NCI-H2107 treated with DMSO at 0.1 percent for 48 hours (cell line): ENCODE results near the gene EXOSC10.
"Not testable (repeated sequence)": the region's sequence is repeated elsewhere in the genome, so short reads cannot be mapped to it uniquely, and the experiment has no call there.

Source experiments
- DNase-seq: peaks from one replicate; lab custom pipeline; 2025; ENCODE audit not compliant: unreplicated experiment; lab: John Stamatoyannopoulos, UW

The EXOSC10 gene

DNA sequence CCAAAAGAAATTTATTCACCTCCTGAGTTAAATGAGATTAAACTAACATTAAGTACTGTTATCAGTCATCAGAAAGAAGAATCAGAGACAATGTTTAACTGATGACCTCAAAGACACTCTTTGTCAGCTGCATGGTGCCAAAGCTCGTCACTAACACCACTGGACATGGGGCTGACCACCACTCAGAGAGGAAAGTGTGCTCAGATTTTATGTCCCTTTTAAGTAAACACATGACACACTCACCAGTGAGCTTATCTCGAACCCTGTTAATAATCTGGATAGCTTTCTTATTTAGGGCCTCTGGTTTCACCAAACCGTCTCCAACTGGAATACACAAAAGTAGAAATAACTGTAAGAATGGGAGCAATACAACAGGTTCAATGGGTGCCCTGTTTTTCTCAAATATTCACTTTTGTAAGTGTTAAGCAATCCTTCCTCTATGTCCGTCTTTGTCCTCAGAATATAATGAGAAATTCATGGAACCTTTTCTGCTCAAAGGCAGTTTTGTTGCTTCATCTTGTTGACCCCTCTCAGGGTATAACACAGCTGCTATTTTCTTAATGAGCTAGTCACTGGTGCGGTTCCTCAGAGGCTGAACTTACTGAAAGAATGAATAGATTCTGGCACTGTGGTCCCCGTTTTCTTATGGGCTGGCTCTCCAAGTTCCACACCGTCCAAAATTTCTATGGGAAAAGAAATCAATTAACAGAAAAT, 9.5 kb upstream of the EXOSC10 start:
- no peak for DNase-seq

DNA sequence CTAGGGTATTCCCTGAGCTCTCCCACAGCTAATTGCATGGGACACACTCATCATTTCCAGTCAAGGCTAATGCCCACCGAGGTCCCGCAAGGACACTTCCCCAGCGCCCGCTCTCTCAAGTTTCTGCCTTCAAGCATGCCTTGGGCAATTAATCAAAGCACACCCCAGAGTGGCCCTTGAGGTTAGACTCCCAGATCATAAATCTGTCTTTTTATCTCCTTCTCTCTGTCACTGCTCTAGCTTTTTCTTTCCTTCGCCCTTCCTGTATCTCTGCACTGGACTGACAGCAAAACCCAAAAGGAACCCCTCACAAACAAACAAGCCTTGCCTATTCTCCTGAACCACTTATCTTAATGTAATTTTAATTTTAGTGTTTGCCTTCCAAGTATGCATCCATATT, 7.9 kb upstream of the EXOSC10 start:
- DNase-seq = no peak

DNA sequence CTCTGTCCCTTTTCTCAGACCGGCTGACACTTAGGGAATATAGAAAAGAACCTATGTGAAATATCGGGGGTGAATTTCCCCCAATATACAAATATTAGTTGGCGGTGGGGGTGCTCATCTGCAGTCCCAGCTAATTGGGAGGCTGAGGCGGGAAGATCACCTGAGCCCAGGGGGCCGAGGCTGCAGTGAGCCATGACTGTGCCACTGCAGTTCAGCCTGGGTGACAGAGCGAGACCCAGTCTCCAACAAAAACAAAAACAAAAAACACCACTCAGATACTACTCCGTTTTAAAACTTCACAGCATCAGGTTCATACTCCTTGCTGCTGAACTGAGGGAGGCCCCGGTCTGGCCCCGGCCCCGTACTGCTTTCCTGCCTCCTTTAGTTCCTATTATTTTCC, 5.9 kb upstream of the EXOSC10 start:
- no peak for DNase-seq

DNA sequence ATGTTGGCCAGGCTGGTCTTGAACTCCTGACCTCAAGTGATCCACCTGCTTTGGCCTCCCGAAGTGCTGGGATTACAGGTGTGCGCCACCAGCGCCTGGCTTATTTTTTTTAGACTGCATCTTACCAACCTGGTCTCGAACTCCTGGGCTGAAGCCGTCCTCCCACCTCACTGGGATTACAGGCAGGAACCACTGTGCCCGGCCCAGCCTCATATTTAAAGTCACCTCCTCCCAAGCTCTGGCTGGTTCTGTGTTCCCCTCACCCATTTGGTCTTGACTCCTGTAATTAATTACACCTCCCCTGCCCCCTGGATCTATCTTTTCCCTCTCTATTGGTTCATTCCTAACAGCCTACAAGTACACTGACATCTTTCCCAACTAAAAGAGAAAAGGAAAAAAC, 1.7 kb upstream of the EXOSC10 start:
- DNase-seq = no peak

DNA sequence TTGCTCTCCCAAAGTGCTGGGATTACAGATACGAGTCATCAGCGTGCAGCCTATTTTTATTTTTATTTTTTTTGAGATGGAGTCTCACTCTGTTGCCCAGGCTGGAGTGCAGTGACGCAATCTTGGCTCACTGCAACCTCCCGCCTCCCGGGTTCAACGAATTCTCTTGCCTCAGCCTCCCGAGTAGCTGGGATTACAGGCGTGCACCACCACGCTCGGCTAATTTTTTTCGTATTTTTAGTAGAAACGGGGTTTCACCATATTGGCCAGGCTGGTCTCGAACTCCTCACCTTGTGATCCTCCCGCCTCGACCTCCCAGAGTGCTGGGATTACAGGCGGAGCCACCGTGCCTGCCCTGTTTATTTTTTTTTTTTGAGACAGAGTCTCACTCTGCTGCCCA, 1.1 kb upstream of the EXOSC10 start:
- not testable (repeated sequence) for DNase-seq

DNA sequence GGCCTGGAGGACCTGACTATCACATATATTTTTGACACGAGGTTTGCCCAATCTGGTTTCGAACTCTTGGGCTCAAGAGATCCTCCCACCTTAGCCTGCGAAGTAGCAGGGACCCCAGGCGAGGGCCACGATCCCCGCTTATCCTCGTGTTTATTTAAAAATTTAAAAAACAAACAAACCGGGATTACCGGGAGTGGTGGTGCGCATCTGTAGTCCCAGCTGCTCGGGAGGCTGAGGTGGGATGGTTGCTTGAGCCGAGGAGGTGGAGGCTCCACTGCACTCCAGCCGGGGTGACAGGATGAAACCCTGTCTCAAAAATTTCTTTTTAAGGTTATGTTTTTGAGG, 452 bp upstream of the EXOSC10 start:
- no peak for DNase-seq

DNA sequence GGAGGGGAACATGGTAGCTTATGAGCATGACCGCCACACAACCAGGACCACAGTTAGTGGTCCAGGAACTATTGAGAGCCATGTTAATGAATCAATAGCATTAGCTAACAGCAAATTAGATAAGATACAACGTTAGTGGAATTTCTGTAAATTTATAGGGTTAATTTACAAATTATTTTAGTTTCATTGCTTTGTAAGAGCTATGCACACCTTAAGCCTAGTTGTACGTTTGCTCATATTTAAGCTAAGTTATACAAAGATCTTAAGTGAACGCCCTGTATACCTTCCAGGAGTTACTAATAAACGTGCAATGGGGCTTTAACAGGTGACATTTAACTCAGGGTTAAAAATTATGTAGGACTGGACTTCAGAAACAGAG, 749 bp downstream of the EXOSC10 start:
- DNase-seq = no peak

DNA sequence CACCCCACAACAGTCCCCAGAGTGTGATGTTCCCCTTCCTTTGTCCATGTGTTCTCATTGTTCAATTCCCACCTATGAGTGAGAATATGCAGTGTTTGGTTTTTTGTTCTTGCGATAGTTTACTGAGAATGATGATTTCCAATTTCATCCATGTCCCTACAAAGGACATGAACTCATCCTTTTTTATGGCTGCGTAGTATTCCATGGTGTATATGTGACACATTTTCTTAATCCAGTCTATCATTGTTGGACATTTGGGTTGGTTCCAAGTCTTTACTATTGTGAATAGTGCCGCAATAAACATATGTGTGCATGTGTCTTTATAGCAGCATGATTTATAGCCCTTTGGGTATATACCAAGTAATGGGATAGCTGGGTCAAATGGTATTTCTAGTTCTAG, 15.9 kb downstream of the EXOSC10 start:
- not testable (repeated sequence) for DNase-seq

DNA sequence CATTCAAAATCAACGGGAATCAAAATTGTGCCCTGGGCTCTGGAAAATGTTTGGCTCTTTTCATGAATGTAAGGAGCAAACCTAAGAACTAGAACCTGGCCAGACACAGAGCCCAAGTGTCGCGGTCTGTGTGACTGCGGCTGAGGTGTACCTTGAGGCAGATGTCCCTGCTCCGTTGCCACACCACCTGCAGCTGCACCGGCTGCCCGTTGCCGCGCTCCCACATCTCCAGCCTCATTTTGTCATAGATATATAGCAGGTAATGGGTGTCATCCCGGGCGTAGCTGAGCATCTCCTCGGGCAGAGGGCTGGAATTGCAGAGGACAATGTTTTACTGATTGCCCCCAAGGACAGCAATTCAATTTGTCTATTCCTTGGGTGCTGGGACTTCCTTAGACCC, 18.7 kb downstream of the EXOSC10 start:
- no peak for DNase-seq

DNA sequence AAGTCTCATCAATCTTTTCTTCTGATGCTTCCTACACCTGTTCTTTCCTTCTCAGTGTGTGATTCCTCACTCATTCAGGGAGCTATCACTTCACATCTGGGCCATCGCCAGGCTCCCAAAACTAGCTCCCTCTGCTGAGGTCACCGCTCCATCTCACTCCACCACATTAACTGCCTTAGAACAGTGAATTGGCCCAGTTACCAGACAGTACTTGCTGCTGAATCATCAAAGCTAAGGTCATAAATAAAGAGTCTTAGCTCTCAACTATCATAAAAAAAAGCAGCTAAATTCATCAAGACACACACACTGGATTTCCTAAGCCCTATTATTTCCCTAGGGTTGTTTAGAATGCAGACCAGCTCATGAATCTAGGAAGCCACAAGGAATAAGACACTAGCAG, 21.0 kb downstream of the EXOSC10 start:
- DNase-seq = no peak

DNA sequence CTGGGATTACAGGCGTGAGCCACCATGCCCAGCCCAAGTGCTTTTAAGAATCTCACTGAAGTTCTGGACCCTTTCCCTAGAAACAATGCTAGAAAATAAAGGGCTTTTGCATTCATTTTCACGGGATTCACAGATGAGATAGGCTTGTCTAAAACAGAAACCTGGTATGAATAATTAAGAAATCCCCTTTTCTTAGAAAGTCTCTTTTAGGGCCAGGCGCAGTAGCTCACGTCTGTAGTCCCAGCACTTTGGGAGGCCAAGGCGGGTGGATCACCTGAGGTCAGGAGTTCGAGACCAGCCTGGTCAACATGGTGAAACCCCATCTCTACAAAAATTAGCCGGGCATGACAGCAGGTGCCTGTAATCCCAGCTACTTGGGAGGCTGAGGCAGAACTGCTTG, 26.3 kb downstream of the EXOSC10 start:
- DNase-seq = not testable (repeated sequence)

DNA sequence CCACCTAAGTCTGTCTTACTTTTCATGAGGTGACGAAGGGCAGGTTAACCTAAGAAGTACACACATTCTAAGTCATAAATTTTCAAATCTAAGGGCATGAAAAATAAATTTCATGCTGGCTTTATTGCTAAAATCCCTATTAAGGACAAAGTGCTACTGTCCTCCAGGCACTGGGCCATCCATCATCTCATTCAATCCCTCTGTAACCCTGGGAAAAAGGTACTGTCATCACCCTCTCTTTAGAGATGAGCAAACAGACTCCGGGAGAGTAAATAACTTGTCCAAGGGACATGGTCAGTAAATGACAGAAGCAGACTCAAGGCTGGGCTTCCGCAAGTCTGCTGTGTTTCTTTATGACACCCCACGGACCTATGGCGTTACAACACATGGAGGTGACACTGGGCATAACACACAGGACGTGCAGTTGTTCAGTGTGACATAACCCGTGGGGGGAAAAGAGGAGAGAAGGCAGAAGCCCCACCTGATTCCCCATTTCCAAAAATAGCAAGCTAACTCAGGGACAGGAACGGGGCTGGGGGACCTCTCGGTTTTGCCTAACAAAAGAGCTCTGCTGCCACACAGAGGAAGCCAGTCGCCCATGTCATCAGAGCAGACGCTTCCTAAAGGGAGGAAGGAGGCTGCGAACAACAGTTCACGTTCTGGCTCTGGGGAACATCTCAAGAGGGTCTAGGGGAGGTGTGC, 27.3 kb downstream of the EXOSC10 start:
- peak; percentile 54 for DNase-seq

DNA sequence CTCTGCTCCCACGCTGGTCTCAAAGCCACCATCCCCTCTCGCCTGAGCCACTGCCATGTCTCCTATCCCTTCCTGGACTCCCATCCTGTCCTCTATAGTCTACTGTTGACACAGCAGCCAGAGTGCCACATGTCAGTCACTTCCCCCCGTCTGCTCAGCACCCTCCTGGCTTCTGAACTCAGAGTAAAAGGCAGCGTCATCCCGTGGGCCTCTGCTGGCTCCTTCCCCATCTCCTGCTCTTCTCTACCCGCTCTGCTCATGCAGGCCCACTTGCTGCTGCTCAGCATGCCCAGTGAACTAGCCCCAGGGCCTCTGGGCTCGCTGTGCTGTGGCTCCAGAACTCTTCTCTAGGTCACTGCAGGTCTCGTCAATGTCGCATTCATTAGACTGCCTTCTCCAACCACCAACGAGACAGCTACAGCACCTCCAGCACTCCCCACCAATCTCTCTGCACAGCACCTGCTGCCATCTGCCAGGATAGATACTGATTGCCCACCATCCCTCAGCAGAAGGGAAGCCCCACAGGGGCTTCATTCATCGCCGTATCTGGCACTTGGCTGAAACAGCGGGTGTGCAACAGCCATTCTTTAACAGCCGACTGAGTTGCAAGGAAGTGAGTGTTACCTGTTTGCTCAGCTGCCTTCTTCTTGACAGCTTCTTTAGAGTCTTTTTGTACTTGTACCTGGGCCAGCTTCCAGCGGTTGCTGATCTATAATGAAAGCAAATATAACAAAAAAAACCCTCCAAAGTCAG, 28.0 kb downstream of the EXOSC10 start:
- DNase-seq = peak; percentile 91

DNA sequence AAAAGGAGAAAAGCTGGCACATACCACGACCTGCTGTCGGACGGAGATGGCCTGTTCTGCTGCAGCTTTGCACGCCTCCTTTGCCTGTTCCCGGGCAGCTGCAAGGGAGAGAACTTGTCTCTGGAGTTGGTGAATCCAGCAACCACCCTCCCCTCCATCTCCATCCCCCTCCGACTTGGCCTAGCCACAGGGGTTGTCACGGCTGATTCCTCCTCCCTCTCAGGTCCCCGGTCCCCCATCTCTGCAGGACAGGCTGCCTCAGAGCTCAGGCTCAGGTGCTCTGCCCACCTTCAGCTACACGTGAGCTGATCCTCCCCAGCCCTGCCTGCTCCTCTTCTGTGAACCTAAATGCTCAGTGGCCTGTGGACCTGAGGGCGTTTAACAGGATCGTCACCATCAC, 28.8 kb downstream of the EXOSC10 start:
- DNase-seq = no peak

DNA sequence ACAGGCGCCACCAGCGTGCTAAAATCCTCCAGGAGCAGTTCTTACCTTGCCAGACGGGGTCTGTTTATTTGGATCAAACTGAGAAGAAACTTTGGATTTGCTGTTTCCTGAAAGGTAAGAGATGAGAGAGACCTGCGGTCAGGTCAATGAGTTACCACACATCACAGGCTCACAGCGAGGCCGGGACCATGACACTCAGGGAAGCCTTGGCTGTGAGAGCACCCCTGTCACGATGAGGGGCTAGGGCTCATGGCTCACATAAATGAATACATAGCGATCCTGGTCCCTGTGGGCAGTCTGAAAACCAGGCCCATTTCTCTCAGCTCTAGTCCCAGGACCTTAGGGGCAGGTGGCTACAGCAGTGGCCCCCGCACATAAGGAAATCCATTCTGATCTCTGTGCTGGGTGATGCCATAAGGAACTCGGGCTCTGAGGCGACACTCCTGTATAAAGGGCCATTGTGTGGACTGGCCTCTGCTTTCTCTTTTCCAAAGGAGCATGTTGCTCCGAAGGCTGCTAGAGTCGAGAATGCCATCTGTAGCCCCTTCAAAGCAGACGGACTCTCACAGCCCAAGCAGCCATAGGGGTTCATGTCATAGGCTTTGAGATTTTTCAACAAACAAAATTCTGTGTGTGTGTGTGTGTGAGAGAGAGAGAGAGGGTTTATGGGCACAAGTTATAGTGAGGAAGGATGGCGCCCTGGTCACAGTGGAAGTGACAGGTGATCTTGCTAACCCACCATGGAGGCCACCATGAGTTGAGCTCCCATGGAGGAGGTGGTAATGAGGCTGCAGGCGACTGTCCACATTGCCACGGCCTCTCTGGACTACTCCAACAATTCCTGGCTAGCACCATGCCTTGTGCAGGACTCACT, 30.8 kb downstream of the EXOSC10 start:
- no peak for DNase-seq

DNA sequence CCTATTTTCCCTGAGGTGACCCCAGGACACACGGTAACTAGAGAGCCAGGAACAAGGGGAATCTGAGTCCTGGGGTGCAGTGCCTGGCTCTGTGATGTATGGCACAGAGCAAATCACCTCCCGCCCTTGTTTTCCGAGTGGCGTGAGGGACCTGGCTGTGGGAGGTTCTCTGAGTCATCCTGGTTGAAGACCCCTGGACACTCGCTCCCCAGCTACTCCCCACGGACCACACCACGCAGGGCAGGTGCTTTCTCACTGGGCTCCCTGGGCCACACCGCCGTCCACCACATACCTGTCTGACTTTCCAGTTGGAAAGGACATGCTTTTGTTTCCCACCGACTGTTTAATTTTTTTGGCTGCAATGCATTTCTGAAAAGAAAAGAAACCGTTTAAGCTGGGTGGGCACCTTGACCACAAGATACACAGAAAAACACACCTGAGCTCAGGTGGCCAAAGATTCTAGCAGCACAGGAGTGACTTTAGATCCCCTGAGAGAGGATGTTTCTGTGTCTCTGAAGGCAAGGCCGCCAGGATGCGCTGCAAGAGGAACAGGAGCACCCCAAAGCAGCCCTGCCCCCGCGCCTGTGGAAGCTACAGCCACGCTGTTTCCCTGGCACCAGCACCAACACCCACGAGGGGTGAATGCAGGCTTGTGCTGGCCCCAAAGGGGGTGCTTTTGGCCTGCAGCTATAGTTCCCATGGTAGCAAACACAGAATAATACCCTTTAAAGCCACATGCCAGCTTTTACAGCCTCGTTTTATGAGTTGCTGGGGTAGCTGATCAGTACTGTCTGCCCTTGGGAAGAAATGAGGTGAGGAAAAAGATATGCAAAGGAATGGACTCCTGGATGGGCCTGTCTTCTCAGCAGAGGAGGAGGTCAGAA, 31.7 kb downstream of the EXOSC10 start:
- DNase-seq = no peak

DNA sequence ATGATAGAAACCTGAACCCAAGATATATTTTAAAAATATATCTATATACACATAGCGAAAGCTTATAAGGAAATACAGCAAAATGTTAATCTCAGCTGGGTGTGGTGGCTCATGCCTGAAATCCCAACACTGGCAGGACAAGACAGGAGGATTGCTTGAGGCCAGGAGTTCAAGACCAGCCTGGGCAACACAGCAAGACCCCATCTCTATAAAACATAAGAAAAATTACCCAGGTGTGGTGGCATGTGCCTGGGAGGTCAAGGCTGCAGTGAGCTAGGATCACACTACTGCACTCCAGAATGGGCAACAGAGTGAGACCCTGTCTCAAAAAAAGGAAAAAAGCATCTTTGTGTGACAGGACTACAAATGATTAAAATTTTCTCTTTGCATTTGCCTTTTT, 33.9 kb downstream of the EXOSC10 start:
- DNase-seq = no peak

DNA sequence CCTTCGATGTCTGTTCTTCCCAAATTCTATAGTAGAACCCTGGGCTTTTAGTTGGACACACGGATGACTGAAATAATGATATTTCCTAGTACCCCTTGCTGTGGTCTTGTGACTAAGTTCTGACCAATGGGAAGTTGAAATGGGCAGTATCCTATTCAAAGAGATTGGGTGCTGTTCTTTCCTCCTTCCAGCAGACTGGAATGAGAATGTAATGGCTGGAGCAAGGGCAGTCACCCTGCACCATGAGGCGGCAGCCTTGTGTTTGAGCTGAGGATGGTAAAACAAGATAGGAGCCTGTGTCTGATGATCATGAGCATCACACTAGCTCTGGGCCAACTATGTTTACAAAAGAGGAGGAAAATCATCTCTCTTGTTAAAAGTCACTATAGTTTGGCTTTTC, 34.7 kb downstream of the EXOSC10 start:
- no peak for DNase-seq

DNA sequence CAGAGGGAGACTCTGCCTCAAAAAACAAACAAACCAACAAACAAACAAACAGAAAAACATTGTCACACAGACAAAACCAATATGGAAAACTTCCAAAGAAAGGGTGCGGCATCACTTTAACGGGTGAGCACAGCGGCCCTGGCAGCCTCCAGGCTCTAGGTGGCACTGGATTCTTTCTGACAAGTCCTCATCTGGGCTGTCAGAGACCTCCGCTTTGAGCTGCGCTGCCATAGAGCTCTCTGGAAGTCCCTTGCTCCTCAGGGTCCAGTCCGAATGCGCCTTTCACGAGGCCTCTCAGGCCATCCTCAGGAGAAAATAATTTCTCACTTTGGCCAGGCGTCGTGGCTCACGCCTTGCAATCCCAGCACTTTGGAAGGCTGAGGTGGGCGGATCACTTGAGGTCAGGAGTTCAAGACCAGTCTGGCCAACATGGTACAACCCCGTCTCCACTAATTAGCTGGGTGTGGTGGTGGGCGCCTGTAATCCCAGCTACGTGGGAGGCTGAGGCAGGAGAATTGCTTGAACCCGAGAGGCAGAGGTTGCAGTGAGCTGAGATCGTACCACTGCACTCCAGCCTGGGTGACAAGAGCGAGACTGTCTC, 35.6 kb downstream of the EXOSC10 start:
- not testable (repeated sequence) for DNase-seq

DNA sequence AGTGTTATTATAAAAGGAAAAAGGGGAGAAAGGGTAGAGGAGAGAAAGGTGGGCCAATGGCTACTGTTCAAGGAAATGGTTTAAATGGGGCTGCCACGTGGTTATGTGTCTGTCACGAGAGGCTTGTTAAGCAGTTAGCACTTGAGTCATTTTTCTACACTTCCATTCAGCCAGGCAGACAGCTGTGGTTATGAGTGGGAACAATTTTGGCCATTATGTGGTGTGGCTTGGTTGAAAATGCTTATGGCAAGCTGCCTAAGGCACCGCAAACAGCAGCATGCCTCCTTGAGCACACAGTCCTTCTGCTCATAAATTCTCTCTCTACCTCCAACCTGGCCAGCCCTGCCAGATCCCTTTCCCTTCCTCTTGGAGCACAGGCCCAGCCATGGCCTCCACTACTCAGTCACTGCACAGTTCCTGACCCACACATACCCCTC, 36.7 kb downstream of the EXOSC10 start:
- peak; percentile 92 for DNase-seq
